H9 (cell line): Measurements from ENCODE around the gene KIFC3. TPM values are rescaled to one million over a fixed set of nuclear protein-coding genes. Genes with fewer than 3 reads are reported as not detected.

Source experiments
- DNase-seq: peaks from one replicate; pipeline ENCODE4 v3.0.0-alpha.2; 2017
- H2AFZ ChIP-seq: one replicate; pipeline ENCODE4 v1.6.1; 2013; ENCODE audit warnings: mild to moderate bottlenecking, low read length, control low read depth, moderate library complexity
- H2AK5ac ChIP-seq: 2 replicates; pipeline ENCODE4 v1.6.1; 2013; ENCODE audit warnings: low read length, control low read depth, mixed read lengths; ENCODE audit not compliant: insufficient read length
- H2BK120ac ChIP-seq: one replicate; pipeline ENCODE4 v1.6.1; 2013; ENCODE audit warnings: low read depth, mild to moderate bottlenecking, low read length, control low read depth, inconsistent platforms; ENCODE audit not compliant: poor library complexity, severe bottlenecking
- H2BK12ac ChIP-seq: 2 replicates; pipeline ENCODE4 v1.6.1; 2013; ENCODE audit warnings: low read length, control low read depth, mixed read lengths, low read depth; ENCODE audit not compliant: insufficient read length
- H2BK15ac ChIP-seq: 2 replicates; pipeline ENCODE4 v1.6.1; 2013; ENCODE audit warnings: low read depth, low read length, control low read depth
- H2BK20ac ChIP-seq: one replicate; pipeline ENCODE4 v1.6.1; 2013; ENCODE audit warnings: low read depth, mild to moderate bottlenecking, low read length, control low read depth, inconsistent platforms; ENCODE audit not compliant: poor library complexity, severe bottlenecking
- H2BK5ac ChIP-seq: 2 replicates; pipeline ENCODE4 v1.6.1; 2013; ENCODE audit warnings: low read length, control low read depth, mixed read lengths; ENCODE audit not compliant: insufficient read length
- H3K14ac ChIP-seq: 2 replicates; pipeline ENCODE4 v1.6.1; 2013; ENCODE audit warnings: low read length, control low read depth; ENCODE audit not compliant: insufficient read depth
- H3K18ac ChIP-seq: 2 replicates; pipeline ENCODE4 v1.6.1; 2013; ENCODE audit warnings: low read depth, mild to moderate bottlenecking, mixed read lengths, low read length, control low read depth; ENCODE audit not compliant: insufficient read length
- H3K23ac ChIP-seq: 2 replicates; pipeline ENCODE4 v1.6.1; 2013; ENCODE audit warnings: low read length, control low read depth, mixed read lengths, low read depth; ENCODE audit not compliant: insufficient read length
- H3K23me2 ChIP-seq: 2 replicates; pipeline ENCODE4 v1.6.1; 2013; ENCODE audit warnings: low read depth, mild to moderate bottlenecking, mixed read lengths, low read length, control low read depth; ENCODE audit not compliant: insufficient read length, poor library complexity, severe bottlenecking
- H3K27ac ChIP-seq: 2 replicates; pipeline ENCODE4 v1.5.1; 2013; ENCODE audit warnings: low read length, control low read depth, mixed read lengths, low read depth; ENCODE audit not compliant: insufficient read length
- H3K27me3 ChIP-seq: 2 replicates; pipeline ENCODE4 v1.6.1; 2013; ENCODE audit warnings: low read length, control low read depth, inconsistent platforms; ENCODE audit not compliant: insufficient read depth
- H3K4ac ChIP-seq: 2 replicates; pipeline ENCODE4 v1.6.1; 2013; ENCODE audit warnings: low read depth, mild to moderate bottlenecking, control low read depth, inconsistent platforms, low read length, moderate library complexity
- H3K4me1 ChIP-seq: 2 replicates; pipeline ENCODE4 v1.6.1; 2013; ENCODE audit warnings: low read length, control low read depth, inconsistent platforms; ENCODE audit not compliant: insufficient read depth
- H3K4me2 ChIP-seq: 2 replicates; pipeline ENCODE4 v1.6.1; 2013; ENCODE audit warnings: low read length, control low read depth, mixed read lengths; ENCODE audit not compliant: insufficient read length, insufficient read depth
- H3K56ac ChIP-seq: 2 replicates; pipeline ENCODE4 v1.6.1; 2013; ENCODE audit warnings: low read depth, mild to moderate bottlenecking, mixed read lengths, low read length, control low read depth; ENCODE audit not compliant: insufficient read length
- H3K79me1 ChIP-seq: 2 replicates; pipeline ENCODE4 v1.6.1; 2013; ENCODE audit warnings: low read depth, mild to moderate bottlenecking, moderate library complexity, low read length, control low read depth, inconsistent platforms; ENCODE audit not compliant: insufficient read depth, poor library complexity, severe bottlenecking
- H3K79me2 ChIP-seq: 2 replicates; pipeline ENCODE4 v1.6.1; 2013; ENCODE audit warnings: low read length, control low read depth, inconsistent platforms; ENCODE audit not compliant: insufficient read depth
- H3K9ac ChIP-seq: 2 replicates; pipeline ENCODE4 v1.6.1; 2013; ENCODE audit warnings: low read length, control low read depth, mixed read lengths; ENCODE audit not compliant: insufficient read length; ENCODE audit errors: extremely low read depth
- H3K9me3 ChIP-seq: one replicate; pipeline ENCODE4 v1.6.1; 2013; ENCODE audit warnings: low read depth, low read length, inconsistent platforms; ENCODE audit not compliant: control insufficient read depth
- H3T11ph ChIP-seq: one replicate; pipeline ENCODE4 v1.6.1; 2013; ENCODE audit warnings: mild to moderate bottlenecking, low read length, control low read depth, inconsistent platforms
- H4K20me1 ChIP-seq: one replicate; pipeline ENCODE4 v1.6.1; 2013; ENCODE audit not compliant: control insufficient read depth, insufficient read length, insufficient read depth
- H4K5ac ChIP-seq: 2 replicates; pipeline ENCODE4 v1.6.1; 2013; ENCODE audit warnings: low read depth, mild to moderate bottlenecking, mixed read lengths, low read length, control low read depth; ENCODE audit not compliant: insufficient read length
- H4K8ac ChIP-seq: replicated peaks from 2 replicates; pipeline ENCODE4 v1.6.1; 2013; ENCODE audit warnings: low read length, control low read depth, mixed read lengths, low read depth; ENCODE audit not compliant: insufficient read length
- H4K91ac ChIP-seq: 2 replicates; pipeline ENCODE4 v1.6.1; 2013; ENCODE audit warnings: low read depth, mild to moderate bottlenecking, moderate library complexity, mixed read lengths, low read length, control low read depth; ENCODE audit not compliant: insufficient read length
- H3K27ac Mint-ChIP-seq, 3 experiments: 2 replicates in 2 of 3; 3 replicates in 1 of 3; pipeline ENCODE4 v1.8.0; 2020 to 2021; ENCODE audit warnings: mixed read lengths in 3 of 3, mild to moderate bottlenecking in 1 of 3, moderate library complexity in 1 of 3
- H3K27me3 Mint-ChIP-seq: 2 replicates; pipeline ENCODE4 v1.8.0; 2021; ENCODE audit warnings: low read depth, mild to moderate bottlenecking, moderate library complexity, mixed read lengths
- H3K36me3 Mint-ChIP-seq, 3 experiments: 2 replicates in 2 of 3; 3 replicates in 1 of 3; pipeline ENCODE4 v1.8.0; 2020 to 2021; ENCODE audit warnings: low read depth in 3 of 3, mixed read lengths in 3 of 3; ENCODE audit not compliant: insufficient read depth in 1 of 3
- H3K4me1 Mint-ChIP-seq, 2 experiments: 2 replicates each; pipeline ENCODE4 v1.8.0; 2020; ENCODE audit warnings: mixed read lengths in 2 of 2
- H3K4me3 Mint-ChIP-seq, 2 experiments: 2 replicates in 1 of 2; 3 replicates in 1 of 2; pipeline ENCODE4 v1.8.0; 2020 to 2021; ENCODE audit warnings: mild to moderate bottlenecking in 2 of 2, mixed read lengths in 2 of 2, moderate library complexity in 1 of 2
- H3K9me3 Mint-ChIP-seq, 2 experiments: 2 replicates in 1 of 2; 3 replicates in 1 of 2; pipeline ENCODE4 v1.8.0; 2020; ENCODE audit warnings: mild to moderate bottlenecking in 2 of 2, mixed read lengths in 2 of 2, moderate library complexity in 1 of 2
- WGBS: extraction: QIAGEN DNeasy Blood & Tissue Kit; methylation state at CpG from one replicate; pipeline ENCODE4 v1.1.7; 2013; ENCODE audit warnings: missing lambda C conversion rate, low lambda C conversion rate, mixed read lengths; ENCODE audit not compliant: insufficient read length; ENCODE audit errors: extremely low coverage; 5-methylcytosine and 5-hydroxymethylcytosine counted together
- total RNA-seq: library from RNA; stranded (reverse); gene quantifications from 2 replicates; pipeline ENCODE4 v1.2.1, GENCODE V29; 2021
- TF ChIP-seq, protein P1 (sequence below): fragments of 200-600 bp; sonication (generic); conservative IDR thresholded peaks from 3 replicates; pipeline ENCODE4 v1.8.0; 2021; ENCODE audit warnings: antibody characterized with exemption, mild to moderate bottlenecking

The KIFC3 gene
- total RNA-seq, 1 experiment from 2014 or later = 5.0 TPM

DNA sequence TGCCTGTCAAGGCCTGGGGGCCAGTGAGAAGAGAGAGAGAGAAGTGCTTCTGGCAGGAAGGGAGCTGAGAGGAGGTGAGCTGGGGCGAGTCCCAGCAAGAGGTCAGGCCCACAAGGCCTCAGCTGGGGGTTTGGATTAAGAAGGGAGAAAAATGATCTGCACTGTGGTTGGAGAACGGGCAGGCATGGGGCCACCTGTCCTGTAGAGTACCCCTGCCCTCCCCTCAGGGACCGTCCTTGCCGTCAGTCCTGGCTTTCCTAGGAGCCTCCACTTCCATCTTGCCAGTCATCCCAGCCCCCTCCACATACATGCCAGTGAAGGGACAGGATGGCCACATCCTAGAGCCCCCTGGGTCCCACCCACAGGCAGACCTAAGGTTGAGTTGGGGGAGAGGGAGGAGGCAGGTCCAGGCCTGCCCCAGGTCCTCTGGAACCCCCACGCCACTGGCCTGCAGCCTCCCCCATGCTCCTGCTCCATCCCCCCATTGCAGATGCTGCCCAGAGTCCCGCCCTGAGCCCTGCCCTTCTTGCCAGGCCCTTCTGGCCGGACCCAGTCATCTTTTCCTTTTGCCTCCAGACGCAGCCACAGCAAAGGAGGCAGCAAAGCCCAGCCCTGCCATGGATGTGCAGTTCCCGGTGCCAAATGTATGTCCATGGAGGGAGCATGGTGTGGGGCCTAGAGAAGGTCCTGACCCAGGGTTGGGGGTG, 47.8 kb downstream of the KIFC3 start:
- no CpG with 5 or more reads among the region's 9 CpGs for WGBS
- no peaks in the 10 kb centered on the region for H4K20me1 ChIP-seq
- H4K5ac ChIP-seq = no peak overlapping the region
- Mint-ChIP-seq H3K36me3 (peaks cover 0 to 29% (median 20%) of the 10 kb centered on the region in 3 experiments; a peak in 5 of 7 replicates), H3K9me3 (no peaks in the 10 kb centered on the region), H3K4me3 (no peak overlapping the region), H3K4me1 (peaks cover 0 to 3% of the 10 kb centered on the region in 2 experiments; a peak in 1 of 4 replicates), H3K27me3 (no peaks in the 10 kb centered on the region), H3K27ac (peak overlapping the region in 2 of 3 experiments; percentile 48 to 63; a peak in 4 of 7 replicates)
- H3K79me2 ChIP-seq = no peaks in the 10 kb centered on the region
- no peak overlapping the region for H2AK5ac ChIP-seq
- no peak overlapping the region for H2BK12ac ChIP-seq
- H4K8ac ChIP-seq = no peak overlapping the region
- no peak overlapping the region for H2BK15ac ChIP-seq
- H3K14ac ChIP-seq = no peak overlapping the region
- H3K56ac ChIP-seq = no peak overlapping the region
- no peak overlapping the region for H2BK5ac ChIP-seq
- no peak overlapping the region for H3K4ac ChIP-seq
- no peaks in the 10 kb centered on the region for H3K9me3 ChIP-seq
- no peak overlapping the region for H3K27ac ChIP-seq
- H3K18ac ChIP-seq = no peak overlapping the region
- H4K91ac ChIP-seq = no peak overlapping the region
- H3K27me3 ChIP-seq = no peaks in the 10 kb centered on the region
- H2BK120ac ChIP-seq = no peak overlapping the region
- no peak overlapping the region for H3K4me2 ChIP-seq
- no peaks in the 10 kb centered on the region; the same call in 1 of the 2 replicates for H3K4me1 ChIP-seq
- H3T11ph ChIP-seq = no peak overlapping the region
- H2AFZ ChIP-seq = no peak overlapping the region
- TF ChIP-seq, protein P1, sequence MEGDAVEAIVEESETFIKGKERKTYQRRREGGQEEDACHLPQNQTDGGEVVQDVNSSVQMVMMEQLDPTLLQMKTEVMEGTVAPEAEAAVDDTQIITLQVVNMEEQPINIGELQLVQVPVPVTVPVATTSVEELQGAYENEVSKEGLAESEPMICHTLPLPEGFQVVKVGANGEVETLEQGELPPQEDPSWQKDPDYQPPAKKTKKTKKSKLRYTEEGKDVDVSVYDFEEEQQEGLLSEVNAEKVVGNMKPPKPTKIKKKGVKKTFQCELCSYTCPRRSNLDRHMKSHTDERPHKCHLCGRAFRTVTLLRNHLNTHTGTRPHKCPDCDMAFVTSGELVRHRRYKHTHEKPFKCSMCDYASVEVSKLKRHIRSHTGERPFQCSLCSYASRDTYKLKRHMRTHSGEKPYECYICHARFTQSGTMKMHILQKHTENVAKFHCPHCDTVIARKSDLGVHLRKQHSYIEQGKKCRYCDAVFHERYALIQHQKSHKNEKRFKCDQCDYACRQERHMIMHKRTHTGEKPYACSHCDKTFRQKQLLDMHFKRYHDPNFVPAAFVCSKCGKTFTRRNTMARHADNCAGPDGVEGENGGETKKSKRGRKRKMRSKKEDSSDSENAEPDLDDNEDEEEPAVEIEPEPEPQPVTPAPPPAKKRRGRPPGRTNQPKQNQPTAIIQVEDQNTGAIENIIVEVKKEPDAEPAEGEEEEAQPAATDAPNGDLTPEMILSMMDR = no peak
- no peaks in the 10 kb centered on the region for H3K79me1 ChIP-seq
- H3K23ac ChIP-seq = no peak overlapping the region
- H3K23me2 ChIP-seq = no peaks in the 10 kb centered on the region
- no peak for DNase-seq
- H3K9ac ChIP-seq = no peak overlapping the region
- no peak overlapping the region for H2BK20ac ChIP-seq
